Uterus (tissue), 4 donors: ENCODE measurements around the gene MGARP. TPM values are rescaled to one million over a fixed set of nuclear protein-coding genes. Genes with fewer than 3 reads are reported as not detected.
A peak's percentile ranks its signal among the peaks of the same experiment; 100 is the strongest.
"Not testable (repeated sequence)": the region's sequence is repeated elsewhere in the genome, so short reads cannot be mapped to it uniquely, and the experiment has no call there.

ENCODE experiments used
- DNase-seq, 2 donors: peaks; one replicate each; pipeline ENCODE4 v3.0.0-alpha.2; 2019 to 2020
- H3K27ac ChIP-seq, 2 donors: fragments of 200-600 bp; sonication (generic); 1 replicate in 1 of 2; 2 replicates in 1 of 2; pipeline ENCODE4 v1.5.1; 2016 to 2018
- H3K27me3 ChIP-seq, 2 donors: fragments of 200-600 bp; sonication (generic); one replicate each; pipeline ENCODE4 v1.5.1; 2018 to 2019; ENCODE audit warnings: control low read depth in 1 of 2
- H3K36me3 ChIP-seq, 2 donors: fragments of 200-600 bp; sonication (generic); one replicate each; pipeline ENCODE4 v1.5.1; 2019; ENCODE audit warnings: control low read depth in 1 of 2
- H3K4me1 ChIP-seq, 2 donors: fragments of 200-600 bp; sonication (generic); one replicate each; pipeline ENCODE4 v1.5.1; 2018 to 2019; ENCODE audit warnings: control low read depth in 1 of 2
- H3K4me3 ChIP-seq, 2 donors: fragments of 200-600 bp; sonication (generic); 1 replicate in 1 of 2; 2 replicates in 1 of 2; pipeline ENCODE4 v1.5.1; 2018 to 2019; ENCODE audit warnings: mild to moderate bottlenecking in 1 of 2
- H3K9me3 ChIP-seq, 2 donors: fragments of 200-600 bp; sonication (generic); one replicate each; pipeline ENCODE4 v1.5.1; 2019; ENCODE audit warnings: control low read depth in 1 of 2
- POLR2A ChIP-seq, 2 donors: fragments of 450-650 bp; IDR thresholded peaks; one replicate each; pipeline ENCODE4 v1.6.1; 2016; ENCODE audit warnings: antibody characterized with exemption in 2 of 2, mild to moderate bottlenecking in 1 of 2, moderate library complexity in 1 of 2
- intact Hi-C: fragments of 100-400 bp; cut with DNase I; formaldehyde crosslinking; loops from one replicate; pipeline ENCODE4 v1.15.1; 2023; ENCODE audit warnings: low total_unique reads
- total RNA-seq, 4 donors: library from RNA; depleted of rRNA in 3 of 4; stranded (reverse); fragments of >200 nt in 3 of 4; gene quantifications; one replicate each; pipeline versions ENCODE4 v1.1.0 to v1.2.4, GENCODE V29; 2014 to 2023
- TF ChIP-seq, protein P1 (sequence below), 4 experiments: fragments of 200-600 bp in 2 of 4; fragments of 450-650 bp in 2 of 4; sonication (generic) in 2 of 4; IDR thresholded peaks; one replicate each; pipeline ENCODE4 v1.5.1; 2016 to 2019; ENCODE audit warnings: antibody characterized with exemption in 4 of 4, mild to moderate bottlenecking in 2 of 4, moderate library complexity in 1 of 4
- donor health status: DM: yes; HTN: yes; CAD: no.

The MGARP gene
- total RNA-seq, result 1 to 10 TPM in 2 of 4 donors, under 1 TPM in 1, not detected in 1; 0.29 to 9.0 (median 3.2) TPM

DNA sequence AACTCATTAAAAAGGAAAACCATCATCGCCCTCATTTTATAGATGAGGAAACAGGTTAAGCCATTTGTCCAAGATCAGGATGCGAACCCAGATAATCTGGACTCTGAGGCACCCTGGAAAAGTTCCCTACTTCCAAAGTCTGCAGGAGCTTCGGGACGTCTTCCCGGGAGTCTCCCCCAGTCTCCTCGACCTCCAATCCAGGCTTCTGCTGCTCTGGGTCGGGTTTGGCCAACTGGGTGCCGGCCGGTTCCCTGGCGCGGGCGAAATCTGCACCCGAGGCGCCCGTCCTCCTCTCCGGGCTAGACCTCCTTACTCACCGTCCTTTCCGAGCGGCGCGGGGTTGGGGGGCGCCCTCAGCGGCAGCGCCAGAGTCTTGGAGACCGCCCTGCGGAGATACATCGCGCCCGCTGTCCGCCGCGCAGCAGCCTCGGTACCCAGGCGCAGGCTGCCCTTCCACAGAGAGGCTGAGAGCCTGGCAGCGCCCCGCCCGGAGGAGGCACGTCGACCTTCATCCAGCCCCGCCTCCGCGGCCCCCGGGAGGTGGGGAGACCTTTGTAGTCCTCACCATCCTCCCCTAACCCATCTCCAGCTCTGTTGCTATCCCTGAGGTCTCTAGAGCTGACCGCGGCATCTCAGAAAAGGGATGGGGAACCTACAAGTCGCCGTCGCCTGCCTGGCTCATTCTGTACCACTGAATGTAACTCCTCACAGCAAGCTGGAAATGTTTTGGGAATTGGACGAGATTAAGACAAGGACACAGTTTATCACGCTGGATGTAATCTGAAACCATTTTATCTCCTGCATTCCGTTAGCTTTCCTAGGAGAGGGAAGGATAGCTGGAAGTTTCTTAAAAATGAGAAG lies at the start of gene MGARP:
TSS of gene MGARP (minus strand) at position 466 of the 861 bp plus-strand sequence. CDS start at position 399, 67 bp downstream.
- intact Hi-C loops, result no loop called here
- H3K36me3 ChIP-seq, result no peaks in the 10 kb centered on the region
- TF ChIP-seq, protein P1, sequence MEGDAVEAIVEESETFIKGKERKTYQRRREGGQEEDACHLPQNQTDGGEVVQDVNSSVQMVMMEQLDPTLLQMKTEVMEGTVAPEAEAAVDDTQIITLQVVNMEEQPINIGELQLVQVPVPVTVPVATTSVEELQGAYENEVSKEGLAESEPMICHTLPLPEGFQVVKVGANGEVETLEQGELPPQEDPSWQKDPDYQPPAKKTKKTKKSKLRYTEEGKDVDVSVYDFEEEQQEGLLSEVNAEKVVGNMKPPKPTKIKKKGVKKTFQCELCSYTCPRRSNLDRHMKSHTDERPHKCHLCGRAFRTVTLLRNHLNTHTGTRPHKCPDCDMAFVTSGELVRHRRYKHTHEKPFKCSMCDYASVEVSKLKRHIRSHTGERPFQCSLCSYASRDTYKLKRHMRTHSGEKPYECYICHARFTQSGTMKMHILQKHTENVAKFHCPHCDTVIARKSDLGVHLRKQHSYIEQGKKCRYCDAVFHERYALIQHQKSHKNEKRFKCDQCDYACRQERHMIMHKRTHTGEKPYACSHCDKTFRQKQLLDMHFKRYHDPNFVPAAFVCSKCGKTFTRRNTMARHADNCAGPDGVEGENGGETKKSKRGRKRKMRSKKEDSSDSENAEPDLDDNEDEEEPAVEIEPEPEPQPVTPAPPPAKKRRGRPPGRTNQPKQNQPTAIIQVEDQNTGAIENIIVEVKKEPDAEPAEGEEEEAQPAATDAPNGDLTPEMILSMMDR (IDR thresholded peaks at IDR 0.05), result no peak
- TF ChIP-seq POLR2A (IDR thresholded peaks at IDR 0.05), result no peak
- peak in 1 of 2 donors; percentile 54 for DNase-seq
- no peaks in the 10 kb centered on the region for H3K27me3 ChIP-seq
- H3K4me1 ChIP-seq, result no peaks in the 10 kb centered on the region
- H3K9me3 ChIP-seq, result no peaks in the 10 kb centered on the region
- H3K27ac ChIP-seq, result peak within 1 kb of the TSS; percentile 32 to 67
- peak within 1 kb of the TSS; percentile 47 to 55 for H3K4me3 ChIP-seq

- H3K36me3 ChIP-seq, result no peaks in the 10 kb centered on the region
- H3K27me3 ChIP-seq, result no peaks in the 10 kb centered on the region
- intact Hi-C loops, result no loop called here
- no peaks in the 10 kb centered on the region for H3K9me3 ChIP-seq
- H3K4me1 ChIP-seq, result no peaks in the 10 kb centered on the region
- DNase-seq, result no peak
- H3K27ac ChIP-seq, result no peak overlapping the region
- no peak overlapping the region for H3K4me3 ChIP-seq
- TF ChIP-seq POLR2A (IDR thresholded peaks at IDR 0.05), result no peak
- TF ChIP-seq, protein P1 (IDR thresholded peaks at IDR 0.05), result no peak
Observed at GRCh38 chr4:139329665-139330200, 49.7 kb upstream of the MGARP start.

DNA sequence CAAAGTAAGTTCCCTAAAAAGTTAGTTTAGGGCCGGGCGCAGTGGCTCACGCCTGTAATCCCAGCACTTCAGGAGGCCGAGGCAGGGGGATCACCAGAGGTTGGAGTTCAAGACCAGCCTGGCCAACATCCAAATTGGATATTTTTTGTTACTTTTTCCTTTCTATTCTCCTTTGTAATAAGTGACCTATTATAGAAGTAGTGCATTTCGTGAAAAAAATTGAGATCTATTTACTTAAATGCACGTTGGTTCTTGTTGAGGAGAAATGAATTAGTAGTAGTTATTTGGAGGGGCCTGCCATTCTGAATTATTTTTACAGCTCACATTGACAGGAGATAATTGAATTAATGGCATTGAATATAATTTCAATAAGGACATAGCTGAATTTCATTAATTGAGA lies 44.6 kb upstream of the MGARP start:
- no peaks in the 10 kb centered on the region for H3K9me3 ChIP-seq
- intact Hi-C loops, result no loop called here
- H3K27me3 ChIP-seq, result no peaks in the 10 kb centered on the region
- H3K27ac ChIP-seq, result no peak overlapping the region
- no peak overlapping the region for H3K4me3 ChIP-seq
- DNase-seq, result no peak
- TF ChIP-seq, protein P1 (IDR thresholded peaks at IDR 0.05), result no peak
- no peak for TF ChIP-seq POLR2A (IDR thresholded peaks at IDR 0.05)
- no peaks in the 10 kb centered on the region for H3K4me1 ChIP-seq
- no peaks in the 10 kb centered on the region for H3K36me3 ChIP-seq

- H3K27me3 ChIP-seq, H3K36me3 ChIP-seq, H3K27ac ChIP-seq, H3K4me1 ChIP-seq, intact Hi-C loops, DNase-seq, H3K4me3 ChIP-seq, H3K9me3 ChIP-seq: not testable (repeated sequence)
Observed at GRCh38 chr4:139322541-139322940, 42.5 kb upstream of the MGARP start.

- H3K9me3 ChIP-seq, H3K4me3 ChIP-seq, H3K27ac ChIP-seq, DNase-seq, H3K36me3 ChIP-seq, H3K27me3 ChIP-seq, H3K4me1 ChIP-seq, intact Hi-C loops: not testable (repeated sequence)
Observed at GRCh38 chr4:139322070-139322469, 42.0 kb upstream of the MGARP start.

- H3K4me3 ChIP-seq, result no peak overlapping the region
Observed at GRCh38 chr4:139319571-139319970, 39.5 kb upstream of the MGARP start.

More at GRCh38 chr4:139319571-139319970, 39.5 kb upstream of the MGARP start:
- DNase-seq, result no peak
- TF ChIP-seq, protein P1 (IDR thresholded peaks at IDR 0.05), result no peak
- TF ChIP-seq POLR2A (IDR thresholded peaks at IDR 0.05), result no peak
- intact Hi-C loops, result no loop called here
- H3K27me3 ChIP-seq, result no peaks in the 10 kb centered on the region
- H3K4me1 ChIP-seq, result no peaks in the 10 kb centered on the region
- H3K36me3 ChIP-seq, result no peaks in the 10 kb centered on the region
- no peaks in the 10 kb centered on the region for H3K9me3 ChIP-seq
- H3K27ac ChIP-seq, result no peak overlapping the region
